ENCODE measurements around the gene FSD1. TPM values are rescaled to one million over a fixed set of nuclear protein-coding genes. Genes with fewer than 3 reads are reported as not detected.

Gene FSD1
- polyA plus RNA-seq, 1 donor from 2014 or later: 114 TPM

DNA sequence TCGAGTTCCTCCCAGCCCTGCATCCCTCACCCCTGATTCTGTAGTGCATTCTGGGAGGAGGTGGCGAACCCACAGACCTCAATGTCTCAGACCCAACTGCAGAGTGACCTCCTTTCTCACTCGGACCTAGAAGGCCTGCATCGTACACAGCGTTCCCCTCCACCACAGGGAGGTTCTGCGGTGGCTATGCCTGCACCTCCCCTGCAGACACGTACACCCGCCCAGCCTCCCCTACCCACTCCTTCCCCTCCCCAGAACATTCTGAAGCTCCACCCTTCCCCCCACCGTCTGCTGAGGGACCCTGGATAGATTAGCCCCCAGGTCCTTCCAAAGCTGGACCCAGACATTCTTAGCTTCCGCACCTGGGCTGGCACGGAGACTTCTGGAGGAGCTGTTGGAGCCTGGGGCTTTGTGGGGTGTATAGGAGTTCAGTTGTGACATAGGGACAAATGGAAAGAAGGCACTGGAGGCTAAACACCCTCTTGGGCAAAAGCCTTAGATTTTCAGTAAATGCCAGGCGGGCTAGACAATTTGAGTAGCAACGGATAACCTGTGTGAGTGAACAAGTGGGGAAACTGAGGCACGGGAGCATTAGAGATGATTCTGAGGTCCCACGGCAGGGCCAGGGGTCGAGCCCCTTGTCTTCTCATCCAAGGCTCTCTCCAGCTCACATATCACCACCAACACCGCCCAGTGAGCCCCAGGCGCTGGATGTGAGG is 420 bp upstream of the FSD1 start:
- no peaks in the 10 kb centered on the region for H3K79me2 ChIP-seq (replicated peaks; ENCODE audit: insufficient read depth, low read length)
- no peaks in the 10 kb centered on the region for H3F3A ChIP-seq (ENCODE audit: insufficient read depth, low read length, poor library complexity, severe bottlenecking)
- H3K9me3 ChIP-seq (ENCODE audit: low read length): no peaks in the 10 kb centered on the region
- no peaks in the 10 kb centered on the region for H3K36me3 ChIP-seq (ENCODE audit: insufficient read depth, low read length)
- H4K20me1 ChIP-seq (ENCODE audit: insufficient read depth): no peaks in the 10 kb centered on the region
- H3K27me3 ChIP-seq (ENCODE audit: insufficient read depth, low read depth, low read length): no peaks in the 10 kb centered on the region
- H3K9me2 ChIP-seq (ENCODE audit: insufficient read depth, low read length): no peaks in the 10 kb centered on the region
- peak overlapping the region; percentile 69 for H3K4me3 ChIP-seq (ENCODE audit: low read length)
- TF ChIP-seq POLR2AphosphoS5 (IDR thresholded peaks at IDR 0.05) (no peak), EP300 (conservative IDR thresholded peaks at IDR 0.05; ENCODE audit: poor library complexity, severe bottlenecking) (no peak), TAF1 (IDR thresholded peaks at IDR 0.05; ENCODE audit: low read depth) (no peak), EZH2 (IDR thresholded peaks at IDR 0.05; ENCODE audit: borderline replicate concordance, insufficient read depth, low read length, poor library complexity, severe bottlenecking) (no peak), SMC3 (conservative IDR thresholded peaks at IDR 0.05; ENCODE audit: poor library complexity) (no peak), RAD21 (conservative IDR thresholded peaks at IDR 0.05) (no peak), MXI1 (conservative IDR thresholded peaks at IDR 0.05; ENCODE audit: poor library complexity, severe bottlenecking) (no peak)
- TF ChIP-seq, protein P1, sequence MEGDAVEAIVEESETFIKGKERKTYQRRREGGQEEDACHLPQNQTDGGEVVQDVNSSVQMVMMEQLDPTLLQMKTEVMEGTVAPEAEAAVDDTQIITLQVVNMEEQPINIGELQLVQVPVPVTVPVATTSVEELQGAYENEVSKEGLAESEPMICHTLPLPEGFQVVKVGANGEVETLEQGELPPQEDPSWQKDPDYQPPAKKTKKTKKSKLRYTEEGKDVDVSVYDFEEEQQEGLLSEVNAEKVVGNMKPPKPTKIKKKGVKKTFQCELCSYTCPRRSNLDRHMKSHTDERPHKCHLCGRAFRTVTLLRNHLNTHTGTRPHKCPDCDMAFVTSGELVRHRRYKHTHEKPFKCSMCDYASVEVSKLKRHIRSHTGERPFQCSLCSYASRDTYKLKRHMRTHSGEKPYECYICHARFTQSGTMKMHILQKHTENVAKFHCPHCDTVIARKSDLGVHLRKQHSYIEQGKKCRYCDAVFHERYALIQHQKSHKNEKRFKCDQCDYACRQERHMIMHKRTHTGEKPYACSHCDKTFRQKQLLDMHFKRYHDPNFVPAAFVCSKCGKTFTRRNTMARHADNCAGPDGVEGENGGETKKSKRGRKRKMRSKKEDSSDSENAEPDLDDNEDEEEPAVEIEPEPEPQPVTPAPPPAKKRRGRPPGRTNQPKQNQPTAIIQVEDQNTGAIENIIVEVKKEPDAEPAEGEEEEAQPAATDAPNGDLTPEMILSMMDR (IDR thresholded peaks at IDR 0.05; ENCODE audit: poor library complexity, severe bottlenecking): no peak
- TF ChIP-seq, protein P2, sequence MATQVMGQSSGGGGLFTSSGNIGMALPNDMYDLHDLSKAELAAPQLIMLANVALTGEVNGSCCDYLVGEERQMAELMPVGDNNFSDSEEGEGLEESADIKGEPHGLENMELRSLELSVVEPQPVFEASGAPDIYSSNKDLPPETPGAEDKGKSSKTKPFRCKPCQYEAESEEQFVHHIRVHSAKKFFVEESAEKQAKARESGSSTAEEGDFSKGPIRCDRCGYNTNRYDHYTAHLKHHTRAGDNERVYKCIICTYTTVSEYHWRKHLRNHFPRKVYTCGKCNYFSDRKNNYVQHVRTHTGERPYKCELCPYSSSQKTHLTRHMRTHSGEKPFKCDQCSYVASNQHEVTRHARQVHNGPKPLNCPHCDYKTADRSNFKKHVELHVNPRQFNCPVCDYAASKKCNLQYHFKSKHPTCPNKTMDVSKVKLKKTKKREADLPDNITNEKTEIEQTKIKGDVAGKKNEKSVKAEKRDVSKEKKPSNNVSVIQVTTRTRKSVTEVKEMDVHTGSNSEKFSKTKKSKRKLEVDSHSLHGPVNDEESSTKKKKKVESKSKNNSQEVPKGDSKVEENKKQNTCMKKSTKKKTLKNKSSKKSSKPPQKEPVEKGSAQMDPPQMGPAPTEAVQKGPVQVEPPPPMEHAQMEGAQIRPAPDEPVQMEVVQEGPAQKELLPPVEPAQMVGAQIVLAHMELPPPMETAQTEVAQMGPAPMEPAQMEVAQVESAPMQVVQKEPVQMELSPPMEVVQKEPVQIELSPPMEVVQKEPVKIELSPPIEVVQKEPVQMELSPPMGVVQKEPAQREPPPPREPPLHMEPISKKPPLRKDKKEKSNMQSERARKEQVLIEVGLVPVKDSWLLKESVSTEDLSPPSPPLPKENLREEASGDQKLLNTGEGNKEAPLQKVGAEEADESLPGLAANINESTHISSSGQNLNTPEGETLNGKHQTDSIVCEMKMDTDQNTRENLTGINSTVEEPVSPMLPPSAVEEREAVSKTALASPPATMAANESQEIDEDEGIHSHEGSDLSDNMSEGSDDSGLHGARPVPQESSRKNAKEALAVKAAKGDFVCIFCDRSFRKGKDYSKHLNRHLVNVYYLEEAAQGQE (IDR thresholded peaks at IDR 0.05; ENCODE audit: borderline replicate concordance): no peak
- H3K9ac ChIP-seq (ENCODE audit: low read length): peak overlapping the region; percentile 69
- H2AFZ ChIP-seq (ENCODE audit: low read depth, low read length): no peak overlapping the region
- H3K4me2 ChIP-seq (ENCODE audit: low read length): peak overlapping the region; percentile 7
- H3K27ac ChIP-seq (ENCODE audit: low read length): no peak overlapping the region

DNA sequence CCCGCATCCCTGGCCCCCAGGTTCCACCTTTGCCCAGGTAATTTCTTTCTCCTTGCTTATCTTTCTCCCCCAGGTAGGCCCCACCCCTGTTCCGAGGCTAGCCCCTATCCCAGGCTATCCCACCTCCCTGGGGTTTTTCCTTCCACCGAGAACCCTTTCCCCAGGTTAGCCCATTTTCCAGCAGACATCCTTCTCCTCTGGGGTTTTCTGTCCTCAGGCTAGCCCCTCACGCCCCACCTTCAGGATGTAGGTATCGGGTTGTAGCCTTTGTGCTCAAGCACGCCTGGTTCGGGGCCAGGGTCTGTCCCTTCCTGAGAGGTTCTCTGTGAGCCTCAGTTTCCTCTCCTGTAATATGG is 837 bp downstream of the FSD1 start:
- Histone ChIP-seq H2AFZ (ENCODE audit: low read depth, low read length) (no peak overlapping the region), H3K79me2 (replicated peaks; ENCODE audit: insufficient read depth, low read length) (no peaks in the 10 kb centered on the region), H3K9me3 (ENCODE audit: low read length) (no peaks in the 10 kb centered on the region), H3K27ac (ENCODE audit: low read length) (no peak overlapping the region), H3K4me2 (ENCODE audit: low read length) (no peak overlapping the region), H3K9me2 (ENCODE audit: insufficient read depth, low read length) (no peaks in the 10 kb centered on the region), H3K9ac (ENCODE audit: low read length) (peak overlapping the region; percentile 69), H3K27me3 (ENCODE audit: insufficient read depth, low read depth, low read length) (no peaks in the 10 kb centered on the region), H3K36me3 (ENCODE audit: insufficient read depth, low read length) (peaks cover 1% of the 10 kb centered on the region), H3F3A (ENCODE audit: insufficient read depth, low read length, poor library complexity, severe bottlenecking) (no peaks in the 10 kb centered on the region), H4K20me1 (ENCODE audit: insufficient read depth) (no peaks in the 10 kb centered on the region), H3K4me3 (ENCODE audit: low read length) (peak overlapping the region; percentile 69)
- TF ChIP-seq, protein P2 (IDR thresholded peaks at IDR 0.05; ENCODE audit: borderline replicate concordance): no peak
- TF ChIP-seq TAF1 (IDR thresholded peaks at IDR 0.05; ENCODE audit: low read depth): no peak
- no peak for TF ChIP-seq EP300 (conservative IDR thresholded peaks at IDR 0.05; ENCODE audit: poor library complexity, severe bottlenecking)
- no peak for TF ChIP-seq EZH2 (IDR thresholded peaks at IDR 0.05; ENCODE audit: borderline replicate concordance, insufficient read depth, low read length, poor library complexity, severe bottlenecking)
